Right lobe of liver (tissue), 6 donors: ENCODE measurements around the gene SHC2. TPM values are rescaled to one million over a fixed set of nuclear protein-coding genes. Genes with fewer than 3 reads are reported as not detected.
A peak's percentile ranks its signal among the peaks of the same experiment; 100 is the strongest.
"Not testable (repeated sequence)": the region's sequence is repeated elsewhere in the genome, so short reads cannot be mapped to it uniquely, and the experiment has no call there.

Experiments
- ATAC-seq, 4 donors: fragments of 200-7000 bp; cut with Tn5 transposase; one replicate each; pipeline ENCODE4 v1.9.1; 2020; ENCODE audit warnings: mild to moderate bottlenecking in 4 of 4, moderate library complexity in 4 of 4
- DNase-seq, 3 donors: peaks; one replicate each; pipeline ENCODE4 v3.0.0-alpha.2; 2020
- H3K27ac ChIP-seq, 3 donors: fragments of 200-600 bp; one replicate each; pipeline ENCODE4 v1.8.0; 2022
- H3K27me3 ChIP-seq, 2 donors: fragments of 200-600 bp; one replicate each; pipeline ENCODE4 v1.8.0; 2022
- H3K36me3 ChIP-seq, 4 donors: fragments of 200-600 bp; sonication (generic) in 1 of 4; one replicate each; pipeline versions ENCODE4 v1.5.1 to v1.8.0; 2017 to 2022; ENCODE audit warnings: control low read depth in 1 of 4
- H3K4me1 ChIP-seq, 4 donors: fragments of 200-600 bp; sonication (generic) in 1 of 4; one replicate each; pipeline versions ENCODE4 v1.5.1 to v1.8.0; 2017 to 2022; ENCODE audit warnings: control low read depth in 1 of 4
- H3K4me3 ChIP-seq, 3 donors: fragments of 200-600 bp; one replicate each; pipeline ENCODE4 v1.8.0; 2022
- H3K9me3 ChIP-seq, 4 donors: fragments of 200-600 bp; sonication (generic) in 1 of 4; one replicate each; pipeline versions ENCODE4 v1.5.1 to v1.8.0; 2017 to 2022; ENCODE audit warnings: control low read depth in 1 of 4
- CTCF ChIP-seq, 4 donors: fragments of 200-600 bp in 3 of 4; fragments of 450-650 bp in 1 of 4; IDR thresholded peaks; one replicate each; pipeline versions ENCODE4 v1.5.1 to v1.8.0; 2016 to 2022; ENCODE audit warnings: antibody characterized with exemption in 4 of 4, mild to moderate bottlenecking in 2 of 4
- POLR2A ChIP-seq: fragments of 450-650 bp; IDR thresholded peaks from one replicate; pipeline ENCODE4 v1.6.1; 2017; ENCODE audit warnings: antibody characterized with exemption, mild to moderate bottlenecking
- WGBS: methylation state at CpG from one replicate; pipeline ENCODE4 v1.1.6; 2018; ENCODE audit warnings: low coverage, low lambda C conversion rate; ENCODE audit not compliant: insufficient coverage; ENCODE audit errors: missing lambda C conversion rate; 5-methylcytosine and 5-hydroxymethylcytosine counted together
- intact Hi-C, 2 donors: fragments of 100-400 bp; cut with DNase I; formaldehyde crosslinking; loops; one replicate each; pipeline versions ENCODE4 v1.11.2 to v1.14.1; 2022
- total RNA-seq, 6 experiments: library from RNA; depleted of rRNA in 2 of 6; stranded (reverse); fragments of >200 nt in 2 of 6; fragmentation: NEBNext Ultra II Directional in 3 of 6; extraction: Animal tissue kit (Norgen Biotek cat#: 25700) in 3 of 6; gene quantifications; one replicate each; pipeline versions ENCODE4 v1.1.0 to v1.2.4, GENCODE V29; 2016 to 2023
- donor health status: DM: no; HTN: yes; CAD: no.
- donor health status: DM: no; HTN: no; CAD: no.
- donor health status: DM: no; HTN: no; CAD: no.
- donor health status: DM: no; HTN: yes; CAD: no.
- donor health status: DM: no; HTN: yes; CAD: no.

The SHC2 gene
- total RNA-seq, 6 experiments from 2014 or later = 48.4 to 69.9 (median 59.1) TPM

GRCh38 chr19:384799-385169 lies 76.0 kb downstream of the SHC2 start:
- no peak overlapping the region for H3K4me3 ChIP-seq
- H3K9me3 ChIP-seq = no peaks in the 10 kb centered on the region
- intact Hi-C loops = no loop called here
- no peak overlapping the region for H3K27ac ChIP-seq
- WGBS = 37% methylated on average over 8 of the region's 9 CpGs
- TF ChIP-seq POLR2A = no peak
- TF ChIP-seq CTCF (IDR thresholded peaks at IDR 0.05) = no peak
- H3K36me3 ChIP-seq = no peaks in the 10 kb centered on the region
- ATAC-seq = no peak
- H3K27me3 ChIP-seq = no peaks in the 10 kb centered on the region
- no peaks in the 10 kb centered on the region for H3K4me1 ChIP-seq
- no peak for DNase-seq

GRCh38 chr19:383922-384798 lies 76.7 kb downstream of the SHC2 start:
- intact Hi-C loops = no loop called here
- peak in 1 of 3 donors; percentile 48 for DNase-seq
- Histone ChIP-seq H3K4me3 (no peak overlapping the region), H3K4me1 (no peaks in the 10 kb centered on the region), H3K36me3 (no peaks in the 10 kb centered on the region), H3K9me3 (no peaks in the 10 kb centered on the region), H3K27me3 (no peaks in the 10 kb centered on the region), H3K27ac (no peak overlapping the region)
- peak; percentile 63 to 82 (median 76) for ATAC-seq
- 7% methylated on average over 21 of the region's 44 CpGs for WGBS
- peak; percentile 43 to 48 (median 47) for TF ChIP-seq CTCF (IDR thresholded peaks at IDR 0.05)
- TF ChIP-seq POLR2A = no peak

- no peak overlapping the region for H3K4me3 ChIP-seq
- WGBS = 43% methylated on average over 8 of the region's 19 CpGs
- intact Hi-C loops = no loop called here
- ATAC-seq (peak in 1 of 4 donors; percentile 26), DNase-seq (no peak)
- H3K27ac ChIP-seq = no peak overlapping the region
- no peaks in the 10 kb centered on the region for H3K27me3 ChIP-seq
- H3K4me1 ChIP-seq = no peaks in the 10 kb centered on the region
- no peak for TF ChIP-seq POLR2A
- no peak for TF ChIP-seq CTCF (IDR thresholded peaks at IDR 0.05)
- H3K36me3 ChIP-seq = no peaks in the 10 kb centered on the region
- no peaks in the 10 kb centered on the region for H3K9me3 ChIP-seq
These were observed 77.8 kb downstream of the SHC2 start for GRCh38 chr19:383040-383439.

- H3K36me3 ChIP-seq, ATAC-seq, H3K4me3 ChIP-seq, H3K27me3 ChIP-seq, DNase-seq, H3K27ac ChIP-seq, H3K9me3 ChIP-seq, intact Hi-C loops, H3K4me1 ChIP-seq: not testable (repeated sequence)
- WGBS = 39% methylated on average over 9 of the region's 9 CpGs
These were observed 78.3 kb downstream of the SHC2 start for GRCh38 chr19:382578-382977.

- 41% methylated on average over 11 of the region's 11 CpGs for WGBS
- DNase-seq, intact Hi-C loops: not testable (repeated sequence)
These were observed 78.9 kb downstream of the SHC2 start for GRCh38 chr19:381901-382300.

GRCh38 chr19:380618-381219 lies 80.1 kb downstream of the SHC2 start:
- H3K27ac ChIP-seq, DNase-seq, H3K4me1 ChIP-seq, H3K9me3 ChIP-seq, H3K36me3 ChIP-seq, intact Hi-C loops, H3K4me3 ChIP-seq, H3K27me3 ChIP-seq, ATAC-seq: not testable (repeated sequence)
- WGBS = 54% methylated on average over 11 of the region's 17 CpGs

More at GRCh38 chr19:381901-382300, 78.9 kb downstream of the SHC2 start:
- H3K27me3 ChIP-seq, H3K4me1 ChIP-seq, H3K9me3 ChIP-seq, H3K36me3 ChIP-seq, ATAC-seq, H3K27ac ChIP-seq, H3K4me3 ChIP-seq: not testable (repeated sequence)
